Activated CD8-positive, alpha-beta memory T cell treated with anti-CD3 and anti-CD28 coated beads for 36 hours (primary cell): ENCODE measurements around the gene FIBCD1. TPM values are rescaled to one million over a fixed set of nuclear protein-coding genes. Genes with fewer than 3 reads are reported as not detected.

ENCODE experiments used
- CTCF ChIA-PET: fragments of 350-600 bp; sonication (Branson Sonifier 250); formaldehyde crosslinking; loops from one replicate; lab custom pipeline; 2021; ENCODE audit warnings: antibody characterized with exemption; lab: Charles Lee
- POLR2A ChIA-PET: fragments of 350-600 bp; sonication (Branson Sonifier 250); formaldehyde crosslinking; loops from one replicate; lab custom pipeline; 2021; ENCODE audit warnings: antibody characterized with exemption; lab: Charles Lee
- total RNA-seq, 2 experiments: library from RNA; stranded (reverse); gene quantifications; one replicate each; pipeline ENCODE4 v1.2.3, GENCODE V29; 2021

FIBCD1 gene
- total RNA-seq, 2 experiments from 2014 or later, result not detected

DNA sequence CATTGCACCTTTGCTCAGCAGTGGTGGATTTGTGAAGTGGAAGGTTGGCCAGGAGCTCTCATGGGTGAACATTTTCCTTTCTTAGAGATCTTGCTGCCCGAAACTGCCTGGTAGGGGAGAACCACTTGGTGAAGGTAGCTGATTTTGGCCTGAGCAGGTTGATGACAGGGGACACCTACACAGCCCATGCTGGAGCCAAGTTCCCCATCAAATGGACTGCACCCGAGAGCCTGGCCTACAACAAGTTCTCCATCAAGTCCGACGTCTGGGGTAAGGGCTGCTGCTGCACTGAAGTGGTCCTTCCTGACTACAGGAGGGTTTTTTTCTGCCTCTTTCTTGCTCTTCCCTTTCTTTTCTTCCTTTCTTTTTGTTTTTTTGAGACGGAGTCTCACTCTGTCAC lies 64.3 kb downstream of the FIBCD1 start:
- CTCF ChIA-PET, result no interaction called here
- POLR2A ChIA-PET, result no interaction called here

DNA sequence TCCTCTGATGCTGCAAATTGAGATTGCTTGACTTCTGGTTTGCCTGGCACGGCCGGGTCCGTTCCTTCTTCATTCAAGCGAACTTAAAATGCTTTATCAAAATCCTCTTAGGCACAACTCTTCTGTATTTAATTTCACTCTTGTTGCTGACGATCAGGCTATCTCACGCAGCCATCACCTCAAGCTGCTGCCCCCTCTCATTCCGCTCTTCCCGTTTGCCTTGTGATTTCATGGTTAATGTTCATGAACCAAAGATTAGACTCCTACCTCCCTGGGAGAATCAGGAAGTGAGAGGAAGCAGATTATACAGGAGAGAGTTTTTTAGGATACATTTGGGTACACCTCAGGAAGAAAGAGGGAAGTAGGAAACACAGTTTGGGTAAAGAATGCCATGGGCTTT lies 65.1 kb downstream of the FIBCD1 start:
- ChIA-PET POLR2A (no interaction called here), CTCF (no interaction called here)

DNA sequence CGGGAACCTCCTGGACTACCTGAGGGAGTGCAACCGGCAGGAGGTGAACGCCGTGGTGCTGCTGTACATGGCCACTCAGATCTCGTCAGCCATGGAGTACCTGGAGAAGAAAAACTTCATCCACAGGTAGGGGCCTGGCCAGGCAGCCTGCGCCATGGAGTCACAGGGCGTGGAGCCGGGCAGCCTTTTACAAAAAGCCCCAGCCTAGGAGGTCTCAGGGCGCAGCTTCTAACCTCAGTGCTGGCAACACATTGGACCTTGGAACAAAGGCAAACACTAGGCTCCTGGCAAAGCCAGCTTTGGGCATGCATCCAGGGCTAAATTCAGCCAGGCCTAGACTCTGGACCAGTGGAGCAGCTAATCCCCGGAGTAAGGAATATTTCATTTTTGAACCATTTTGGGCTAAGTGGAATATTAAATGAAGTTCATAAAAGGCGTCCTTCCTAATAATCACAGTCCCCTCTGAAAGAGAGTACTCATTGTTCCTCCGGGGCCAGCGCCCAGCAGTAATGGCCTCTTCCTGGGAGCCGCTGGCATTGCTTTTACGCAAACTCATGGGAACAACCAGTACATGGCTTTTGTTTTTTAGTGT lies 66.0 kb downstream of the FIBCD1 start:
- POLR2A ChIA-PET, result no interaction called here
- CTCF ChIA-PET, result no interaction called here

DNA sequence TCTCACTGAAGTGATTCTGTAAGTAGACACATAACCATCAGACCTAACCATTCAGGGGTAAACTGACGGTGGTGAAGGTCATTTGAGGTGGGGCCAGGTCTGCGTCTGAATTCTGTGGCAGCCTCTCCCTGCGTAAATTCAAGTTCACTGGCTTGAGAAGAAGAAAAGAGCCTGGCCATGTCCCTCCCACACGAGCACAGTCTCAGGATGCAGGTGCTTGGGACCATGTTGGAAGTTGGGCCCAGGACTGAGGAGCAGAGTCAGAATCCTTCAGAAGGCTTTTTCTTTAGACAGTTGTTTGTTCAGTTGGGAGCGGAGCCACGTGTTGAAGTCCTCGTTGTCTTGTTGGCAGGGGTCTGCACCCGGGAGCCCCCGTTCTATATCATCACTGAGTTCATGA lies 66.5 kb downstream of the FIBCD1 start:
- POLR2A ChIA-PET, result no interaction called here
- CTCF ChIA-PET, result interaction anchor here (1.4 kb wide), 1 partner anchor 67 kb away, joined by 4 read pairs; the partner anchor contains the start of gene FIBCD1

DNA sequence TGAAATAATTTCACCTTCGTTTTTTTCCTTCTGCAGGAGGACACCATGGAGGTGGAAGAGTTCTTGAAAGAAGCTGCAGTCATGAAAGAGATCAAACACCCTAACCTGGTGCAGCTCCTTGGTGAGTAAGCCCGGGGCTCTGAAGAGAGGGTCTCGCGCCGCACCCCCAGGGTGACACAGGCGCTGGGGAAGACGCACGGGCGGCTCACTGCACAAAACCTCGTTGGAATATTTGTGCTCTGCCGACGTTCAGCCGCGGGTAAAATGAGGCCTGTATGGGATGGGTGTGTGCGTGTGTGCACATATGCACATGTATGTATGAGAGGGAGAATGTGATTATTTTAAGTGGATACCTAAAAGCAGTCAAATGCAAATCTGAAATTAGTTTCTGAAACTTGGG lies 67.0 kb downstream of the FIBCD1 start:
- CTCF ChIA-PET, result interaction anchor here (1.4 kb wide), 1 partner anchor 67 kb away, joined by 4 read pairs; the partner anchor contains the start of gene FIBCD1
- POLR2A ChIA-PET, result no interaction called here

DNA sequence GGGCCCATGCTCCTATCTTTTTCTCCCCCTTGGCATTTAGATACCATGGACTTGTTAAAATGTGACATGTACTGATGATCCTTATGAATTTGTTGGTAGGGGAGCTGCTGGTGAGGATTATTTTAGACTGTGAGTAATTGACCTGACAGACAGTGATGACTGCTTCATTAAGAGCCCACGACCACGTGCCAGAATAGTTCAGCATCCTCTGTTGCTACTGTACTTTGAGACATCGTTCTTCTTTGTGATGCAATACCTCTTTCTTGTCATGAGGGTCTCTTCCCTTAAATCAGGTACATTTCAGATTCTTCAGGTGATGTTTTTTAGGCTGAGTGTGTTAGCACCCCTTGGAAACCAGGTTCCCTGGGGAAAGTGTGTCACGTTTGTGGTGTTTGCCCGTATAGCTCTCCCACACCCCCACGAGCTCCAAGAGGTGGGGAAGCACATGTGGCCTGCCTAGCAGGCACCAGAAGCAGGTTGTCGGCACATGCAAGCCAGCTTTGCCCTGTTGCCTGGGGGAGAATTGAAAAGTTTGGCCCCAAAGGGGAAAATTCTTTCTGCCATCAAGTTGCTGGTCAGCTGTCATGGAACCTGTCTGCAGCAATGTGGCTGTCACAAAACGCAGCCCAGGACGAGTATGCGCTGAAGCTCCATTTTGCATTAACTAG lies 67.5 kb downstream of the FIBCD1 start:
- POLR2A ChIA-PET, result no interaction called here
- CTCF ChIA-PET, result interaction anchor here (1.4 kb wide), 1 partner anchor 68 kb away, joined by 4 read pairs; the partner anchor contains the start of gene FIBCD1

DNA sequence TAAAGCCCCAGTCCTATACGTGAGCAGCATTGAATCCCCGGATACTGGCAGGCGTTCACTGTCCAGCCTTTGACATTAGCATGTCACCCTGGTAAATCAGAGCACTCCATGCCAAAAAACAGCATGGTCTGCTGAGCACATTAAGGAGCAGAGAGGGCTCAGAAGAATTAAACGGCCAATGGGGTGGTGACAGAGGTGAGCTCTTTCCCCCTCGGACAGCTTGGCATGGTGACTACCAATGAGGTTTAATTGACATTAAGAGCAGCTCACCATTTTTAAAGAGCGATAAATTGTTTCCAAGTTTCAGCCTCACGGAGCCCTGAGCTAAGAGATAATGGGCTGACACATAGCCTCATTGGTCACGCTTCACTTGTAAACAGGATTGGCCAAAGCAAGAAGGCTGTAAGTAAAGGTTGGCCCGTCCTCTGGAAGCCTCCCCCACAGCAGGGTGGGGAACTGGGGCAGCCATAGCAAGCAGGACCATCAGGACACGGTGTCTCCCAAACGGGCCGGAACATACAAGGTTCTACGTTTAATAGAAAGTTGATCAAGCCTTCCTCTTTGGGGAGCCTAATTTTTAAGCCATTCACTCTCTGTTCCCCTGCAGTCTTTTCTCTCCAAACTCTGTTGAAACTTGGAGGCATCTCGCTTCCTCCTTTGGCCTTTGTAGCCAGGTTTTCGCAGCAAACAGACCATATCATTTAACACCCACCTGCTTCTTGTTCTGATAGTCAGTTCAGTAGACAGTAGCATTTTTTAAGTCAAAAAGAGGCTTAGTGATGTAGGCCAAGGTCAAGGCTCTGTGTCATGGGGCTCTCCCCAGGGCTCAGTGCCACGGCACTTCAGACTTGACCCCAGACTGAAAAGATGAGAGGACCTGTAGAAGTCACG lies 68.3 kb downstream of the FIBCD1 start:
- CTCF ChIA-PET, result interaction anchor here (1.0 to 2.4 kb wide), 5 partner anchors 11 to 719 kb away, joined by 3 to 9 read pairs (median 4); partner anchors contain the start of gene FIBCD1
- POLR2A ChIA-PET, result no interaction called here

DNA sequence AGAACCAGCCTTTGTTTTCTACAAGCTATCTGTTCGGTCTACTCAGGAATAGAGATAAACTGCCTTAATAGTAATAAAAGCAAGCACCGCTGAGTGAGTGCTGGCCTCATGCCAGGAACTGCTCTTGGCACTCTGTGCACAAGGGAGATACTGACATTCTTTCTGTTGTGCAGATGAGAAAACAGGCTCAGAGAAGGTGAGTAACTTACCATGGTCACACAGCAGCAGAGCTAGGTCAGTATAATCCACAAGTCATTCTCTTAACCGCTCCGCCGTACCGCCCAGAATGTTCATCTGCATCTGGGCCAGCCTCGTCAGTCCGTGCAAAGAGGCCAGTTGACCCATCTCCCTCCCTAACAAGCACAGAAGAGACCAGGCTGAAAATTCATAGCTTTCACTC lies 69.8 kb downstream of the FIBCD1 start:
- CTCF ChIA-PET, result interaction anchor here (1.0 to 2.4 kb wide), 5 partner anchors 10 to 177 kb away, joined by 3 to 9 read pairs (median 3); no protein-coding TSS in a partner anchor
- POLR2A ChIA-PET, result interaction anchor here (0.5 kb wide), 1 partner anchor 165 kb away, joined by 5 read pairs; no protein-coding TSS in a partner anchor

DNA sequence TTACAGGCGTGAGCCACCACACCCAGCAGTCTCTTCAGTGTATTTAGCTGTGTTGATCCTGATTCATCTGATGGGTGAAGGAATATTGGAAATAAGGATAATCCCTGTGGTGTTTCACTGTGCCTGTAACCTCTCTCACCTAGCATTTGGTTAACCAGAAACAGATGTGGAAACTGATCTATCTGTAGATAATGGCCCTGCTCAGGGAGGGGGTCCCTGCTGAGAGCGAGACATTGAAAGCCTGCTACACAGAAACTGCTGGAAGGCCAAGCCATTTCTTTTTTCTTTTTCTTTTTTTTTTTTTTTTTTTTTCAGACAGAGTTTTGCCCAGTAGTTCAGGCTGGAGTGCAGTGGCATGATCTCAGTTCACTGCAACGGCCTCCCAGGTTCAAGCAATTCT lies 70.8 kb downstream of the FIBCD1 start:
- ChIA-PET CTCF (interaction anchor here (0.6 to 0.7 kb wide), 2 partner anchors 185 to 721 kb away, joined by 3 read pairs; no protein-coding TSS in a partner anchor), POLR2A (no interaction called here)

DNA sequence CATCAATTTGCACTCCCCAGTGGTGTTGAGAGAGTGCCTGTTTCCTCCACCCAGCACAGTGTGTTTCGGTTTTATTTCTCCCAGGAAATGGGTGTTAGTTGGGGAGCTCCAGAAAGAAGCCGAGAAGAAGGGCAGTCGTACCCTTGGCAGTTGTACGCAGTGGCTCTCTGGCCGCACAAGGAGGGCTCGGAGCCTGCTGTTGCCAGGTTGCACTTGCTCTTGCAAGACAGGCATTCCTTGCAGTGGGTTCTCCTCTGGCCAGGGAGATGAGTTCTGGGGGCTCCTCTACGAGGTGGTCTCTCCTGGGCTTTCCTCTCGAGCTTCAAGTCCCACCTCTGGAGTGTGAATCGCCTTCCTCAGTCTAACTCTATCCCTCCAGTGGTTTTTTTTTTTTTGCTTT lies 71.5 kb downstream of the FIBCD1 start:
- POLR2A ChIA-PET, result no interaction called here
- CTCF ChIA-PET, result interaction anchor here (0.5 to 3.8 kb wide), 7 partner anchors 13 to 191 kb away, joined by 3 to 16 read pairs (median 3); no protein-coding TSS in a partner anchor

DNA sequence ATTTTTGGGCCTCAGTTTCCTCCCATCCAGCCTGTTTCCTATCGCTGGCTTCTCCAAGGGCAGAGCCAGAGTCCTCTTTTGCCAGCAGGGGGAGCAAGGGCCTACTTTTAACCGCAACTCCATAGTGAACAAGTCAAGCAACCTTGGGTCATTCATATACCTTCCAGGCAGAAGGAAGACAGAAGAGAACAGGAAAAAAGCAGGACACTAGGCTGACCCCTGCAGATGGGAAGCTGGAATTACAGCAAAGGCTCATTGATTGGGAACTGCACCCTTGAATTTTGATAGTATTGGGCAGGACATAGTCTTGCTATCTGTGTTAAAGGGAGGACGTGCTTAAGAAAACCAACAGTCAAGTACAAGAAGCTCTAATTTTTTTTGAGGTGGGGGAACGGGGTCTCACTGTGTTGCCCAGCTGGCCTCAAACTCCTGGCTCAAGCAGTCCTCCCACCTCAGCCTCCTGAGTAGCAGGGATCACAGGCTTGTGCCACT lies 72.5 kb downstream of the FIBCD1 start:
- ChIA-PET CTCF (interaction anchor here (0.5 to 3.8 kb wide), 19 partner anchors 8 to 308 kb away, joined by 3 to 16 read pairs (median 4); no protein-coding TSS in a partner anchor), POLR2A (no interaction called here)

DNA sequence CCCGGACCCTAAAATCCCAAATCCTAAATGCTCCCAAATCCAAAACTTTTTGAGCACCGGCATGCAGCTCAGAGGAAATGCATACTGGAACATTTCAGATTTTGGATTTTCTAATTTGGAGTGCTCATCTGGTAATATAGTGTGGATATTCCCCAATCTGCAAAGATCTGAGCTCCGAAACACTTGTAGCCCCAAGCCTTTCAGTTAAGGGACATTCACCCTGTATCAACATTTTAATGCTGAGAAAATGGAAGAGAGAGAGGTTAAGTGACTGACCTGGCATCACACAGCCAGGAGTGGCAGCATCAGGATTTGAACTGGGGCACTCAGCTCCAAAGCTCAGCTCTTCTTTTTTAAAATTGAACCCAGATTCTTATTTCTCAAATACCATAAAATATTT lies 73.1 kb downstream of the FIBCD1 start:
- ChIA-PET POLR2A (interaction anchor here (0.7 kb wide), 1 partner anchor 98 kb away, joined by 11 read pairs; no protein-coding TSS in a partner anchor), CTCF (interaction anchor here (0.6 to 3.8 kb wide), 12 partner anchors 12 to 181 kb away, joined by 3 to 16 read pairs (median 5); no protein-coding TSS in a partner anchor)

DNA sequence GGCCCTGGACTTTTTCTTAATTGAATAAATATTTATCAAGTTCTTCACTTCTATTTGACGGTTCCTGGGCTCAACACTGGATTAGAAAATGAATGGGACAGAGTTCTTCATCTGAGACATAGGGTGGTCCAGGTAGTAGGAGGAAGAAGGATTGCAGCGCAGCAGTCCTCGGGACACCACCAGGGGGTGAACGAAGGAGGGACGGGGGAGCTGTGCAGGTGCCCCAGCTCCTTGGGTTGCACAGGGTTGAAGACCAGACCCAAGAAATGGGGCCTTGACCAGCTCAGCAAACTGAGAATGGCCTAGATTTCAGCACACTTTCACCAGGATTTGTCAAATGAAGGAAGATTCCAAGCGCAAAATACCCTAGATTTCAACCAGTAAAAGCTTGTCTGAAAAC lies 74.5 kb downstream of the FIBCD1 start:
- POLR2A ChIA-PET, result no interaction called here
- CTCF ChIA-PET, result interaction anchor here (1.0 to 3.8 kb wide), 3 partner anchors 92 to 162 kb away, joined by 3 to 16 read pairs (median 3); no protein-coding TSS in a partner anchor

DNA sequence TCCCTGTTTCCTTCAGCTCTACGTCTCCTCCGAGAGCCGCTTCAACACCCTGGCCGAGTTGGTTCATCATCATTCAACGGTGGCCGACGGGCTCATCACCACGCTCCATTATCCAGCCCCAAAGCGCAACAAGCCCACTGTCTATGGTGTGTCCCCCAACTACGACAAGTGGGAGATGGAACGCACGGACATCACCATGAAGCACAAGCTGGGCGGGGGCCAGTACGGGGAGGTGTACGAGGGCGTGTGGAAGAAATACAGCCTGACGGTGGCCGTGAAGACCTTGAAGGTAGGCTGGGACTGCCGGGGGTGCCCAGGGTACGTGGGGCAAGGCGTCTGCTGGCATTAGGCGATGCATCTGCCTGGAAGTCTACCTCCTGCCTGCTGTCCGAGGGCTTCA lies 76.3 kb downstream of the FIBCD1 start:
- CTCF ChIA-PET, result interaction anchor here (0.9 to 1.5 kb wide), 5 partner anchors 17 to 183 kb away, joined by 3 to 5 read pairs (median 4); no protein-coding TSS in a partner anchor

DNA sequence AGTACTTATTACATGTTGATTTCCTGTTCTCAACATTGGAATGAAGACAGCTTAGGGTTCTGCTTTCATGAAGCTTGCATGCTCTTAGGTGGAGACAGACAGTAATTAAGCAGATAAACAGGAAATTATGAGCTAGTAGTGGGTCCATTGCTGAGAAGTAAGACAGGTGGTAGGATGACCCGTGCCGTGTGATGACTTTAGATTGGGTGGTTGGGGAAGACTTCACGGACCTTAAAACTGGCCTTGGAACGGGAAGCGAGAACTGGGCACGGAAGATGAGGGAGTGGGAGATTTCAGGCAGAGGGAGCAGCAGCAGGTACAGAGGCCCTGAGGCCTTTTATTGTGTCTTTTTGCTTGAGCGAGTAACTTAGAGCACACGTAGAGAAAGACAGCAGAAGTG lies 76.8 kb downstream of the FIBCD1 start:
- ChIA-PET CTCF (interaction anchor here (0.9 to 1.5 kb wide), 4 partner anchors 155 to 184 kb away, joined by 3 to 5 read pairs (median 4); no protein-coding TSS in a partner anchor), POLR2A (no interaction called here)

More for the DNA sequence above, 76.3 kb downstream of the FIBCD1 start:
- POLR2A ChIA-PET, result no interaction called here

DNA sequence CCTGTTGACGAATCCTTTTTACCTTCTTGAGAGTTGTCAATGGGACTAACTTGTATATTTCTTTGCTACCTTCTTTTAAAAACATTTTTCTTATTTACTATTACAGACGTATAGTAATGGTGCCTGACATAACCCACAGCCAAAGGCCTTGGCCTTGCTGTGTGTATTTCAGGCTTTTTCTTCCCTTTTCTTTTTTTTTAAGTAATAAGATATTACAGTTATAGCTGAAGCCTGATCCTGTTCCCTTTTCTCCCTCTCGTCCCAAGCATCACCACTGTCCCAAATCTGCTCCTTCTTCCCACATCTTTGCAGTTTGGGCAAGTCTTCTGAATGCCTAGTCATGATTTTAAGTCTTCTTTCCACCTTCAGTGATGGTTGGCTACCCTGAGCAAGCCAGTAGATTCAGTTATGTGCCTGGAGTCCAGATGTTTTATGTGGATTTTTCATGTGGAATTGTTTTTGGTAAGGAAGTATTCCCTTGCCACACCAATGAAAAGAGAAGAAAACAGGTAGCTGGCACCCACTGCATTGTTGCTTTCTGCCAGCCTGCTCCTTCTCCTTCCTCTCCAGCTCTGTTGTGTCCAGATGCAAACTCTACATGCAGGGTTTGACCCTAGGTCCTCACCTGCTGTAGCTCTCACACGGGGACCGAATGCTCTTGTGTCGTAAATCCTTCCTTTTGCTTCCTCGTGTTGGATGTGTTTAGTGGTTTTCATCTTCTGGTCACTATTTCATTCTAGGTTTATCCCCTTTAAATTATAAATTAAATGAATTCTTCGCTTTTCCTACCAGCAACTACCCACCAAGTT lies 77.5 kb downstream of the FIBCD1 start:
- ChIA-PET POLR2A (no interaction called here), CTCF (interaction anchor here (0.9 to 1.5 kb wide), 4 partner anchors 154 to 184 kb away, joined by 3 to 5 read pairs (median 4); no protein-coding TSS in a partner anchor)

DNA sequence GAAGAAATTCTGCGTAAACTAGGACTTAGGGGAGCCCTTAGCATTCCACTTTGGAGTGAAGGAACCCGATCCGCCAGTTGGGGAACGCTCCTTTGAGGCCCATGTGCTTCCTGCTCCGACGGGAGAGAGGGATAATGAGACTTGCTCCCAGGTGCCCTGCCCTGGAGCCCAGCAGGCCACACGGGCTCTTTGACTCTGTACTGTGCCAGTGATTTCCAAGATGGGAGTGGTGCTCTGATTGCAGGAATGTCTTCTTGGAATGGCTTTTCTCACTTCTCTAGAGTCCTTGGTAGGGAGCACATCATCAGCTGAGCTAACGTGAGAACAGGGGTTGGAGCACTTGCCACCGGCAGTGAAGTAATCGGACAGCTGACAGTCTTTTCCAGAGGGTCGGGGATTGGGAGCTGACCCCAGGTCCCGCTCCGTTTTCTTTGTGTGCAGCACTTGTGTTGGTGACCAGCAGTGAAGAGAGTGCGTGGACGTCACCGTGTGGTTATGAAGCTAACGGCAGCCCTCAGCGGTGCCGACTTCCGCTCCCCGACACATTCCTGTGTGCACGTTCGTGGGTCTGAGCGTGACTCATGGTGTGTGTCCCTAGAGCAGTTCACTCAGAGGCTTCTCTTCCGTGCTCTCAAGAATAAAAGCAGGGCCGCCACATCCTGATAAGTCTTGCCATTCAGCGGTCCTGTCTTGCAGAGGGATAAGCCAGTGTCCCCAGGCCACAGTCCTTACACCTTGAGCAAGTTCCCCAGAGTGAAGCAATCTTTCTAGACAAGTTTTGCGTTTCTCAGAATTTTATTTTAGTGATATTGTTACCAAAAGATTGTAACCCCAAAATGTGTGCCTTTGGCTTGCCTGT lies 78.4 kb downstream of the FIBCD1 start:
- ChIA-PET POLR2A (no interaction called here), CTCF (interaction anchor here (0.8 kb wide), 1 partner anchor 159 kb away, joined by 3 read pairs; no protein-coding TSS in a partner anchor)
